Immature natural killer cell (primary cell): ENCODE results near the gene NR6A1. TPM values are rescaled to one million over a fixed set of nuclear protein-coding genes. Genes with fewer than 3 reads are reported as not detected.

ENCODE experiments used
- DNase-seq, 3 donors: peaks; one replicate each; pipeline ENCODE4 v3.0.0; 2022; ENCODE audit warnings: mixed read lengths in 1 of 3
- H3K27ac Mint-ChIP-seq, 6 donors: one replicate each; pipeline ENCODE4 v1.8.0; 2020; ENCODE audit warnings: mixed read lengths in 6 of 6, mild to moderate bottlenecking in 5 of 6, inconsistent platforms in 4 of 6, moderate library complexity in 3 of 6
- H3K27me3 Mint-ChIP-seq, 3 donors: one replicate each; pipeline ENCODE4 v1.8.0; 2020 to 2021; ENCODE audit warnings: low read depth in 3 of 3, mild to moderate bottlenecking in 3 of 3, mixed read lengths in 3 of 3, moderate library complexity in 3 of 3, inconsistent platforms in 1 of 3
- H3K36me3 Mint-ChIP-seq, 3 donors: one replicate each; pipeline ENCODE4 v1.8.0; 2020; ENCODE audit warnings: mixed read lengths in 3 of 3, inconsistent platforms in 2 of 3, mild to moderate bottlenecking in 2 of 3
- H3K4me1 Mint-ChIP-seq, 2 donors: one replicate each; pipeline ENCODE4 v1.8.0; 2020; ENCODE audit warnings: inconsistent platforms in 2 of 2, mild to moderate bottlenecking in 2 of 2, mixed read lengths in 2 of 2, moderate library complexity in 1 of 2
- H3K4me3 Mint-ChIP-seq, 5 donors: one replicate each; pipeline ENCODE4 v1.8.0; 2020; ENCODE audit warnings: mild to moderate bottlenecking in 5 of 5, mixed read lengths in 5 of 5, inconsistent platforms in 3 of 5, moderate library complexity in 3 of 5
- H3K9me3 Mint-ChIP-seq, 6 donors: one replicate each; pipeline ENCODE4 v1.8.0; 2020; ENCODE audit warnings: mild to moderate bottlenecking in 6 of 6, mixed read lengths in 6 of 6, inconsistent platforms in 4 of 6, moderate library complexity in 3 of 6
- polyA plus RNA-seq, 3 donors: library from polyadenylated mRNA; unstranded; fragments of 300-500 nt; fragmentation: Illumina TruSeq; gene quantifications; one replicate each; pipeline ENCODE4 v1.2.3, GENCODE V29; 2021

Gene NR6A1
- polyA plus RNA-seq, 3 donors from 2014 or later = not detected

GRCh38 chr9:124708074-124708473, 63.0 kb downstream of the NR6A1 start:
- peaks cover 12 to 50% of the 10 kb centered on the region in 2 donors for H3K4me1 Mint-ChIP-seq
- no peaks in the 10 kb centered on the region for H3K9me3 Mint-ChIP-seq
- peaks cover 0 to 11% (median 3%) of the 10 kb centered on the region in 3 donors for H3K36me3 Mint-ChIP-seq
- DNase-seq = no peak
- peak overlapping the region in 4 of 6 donors; percentile 34 to 63 (median 60) for H3K27ac Mint-ChIP-seq
- H3K4me3 Mint-ChIP-seq = no peak overlapping the region
- H3K27me3 Mint-ChIP-seq = peaks cover 0 to 4% (median 0%) of the 10 kb centered on the region in 3 donors

GRCh38 chr9:124707666-124708065, 63.4 kb downstream of the NR6A1 start:
- DNase-seq = no peak
- Mint-ChIP-seq H3K9me3 (no peaks in the 10 kb centered on the region), H3K4me1 (peaks cover 13 to 50% of the 10 kb centered on the region in 2 donors), H3K27me3 (peaks cover 0 to 4% (median 0%) of the 10 kb centered on the region in 3 donors), H3K36me3 (peaks cover 0 to 11% (median 4%) of the 10 kb centered on the region in 3 donors), H3K4me3 (no peak overlapping the region), H3K27ac (peak overlapping the region in 5 of 6 donors; percentile 34 to 82 (median 62))

- peaks cover 0 to 11% (median 6%) of the 10 kb centered on the region in 3 donors for H3K36me3 Mint-ChIP-seq
- DNase-seq = no peak
- no peak overlapping the region for H3K4me3 Mint-ChIP-seq
- H3K27me3 Mint-ChIP-seq = peaks cover 0 to 4% (median 0%) of the 10 kb centered on the region in 3 donors
- peak overlapping the region in 3 of 6 donors; percentile 15 to 34 (median 34) for H3K27ac Mint-ChIP-seq
- peaks cover 10 to 43% of the 10 kb centered on the region in 2 donors for H3K4me1 Mint-ChIP-seq
- no peaks in the 10 kb centered on the region for H3K9me3 Mint-ChIP-seq
Measured at GRCh38 chr9:124706685-124707084, 64.4 kb downstream of the NR6A1 start.

GRCh38 chr9:124699575-124699974, 71.5 kb downstream of the NR6A1 start:
- H3K27ac Mint-ChIP-seq = peak overlapping the region in 5 of 6 donors; percentile 36 to 85 (median 47)
- H3K4me1 Mint-ChIP-seq = peaks cover 32 to 51% of the 10 kb centered on the region in 2 donors
- no peak for DNase-seq
- peaks cover 0 to 2% (median 0%) of the 10 kb centered on the region in 3 donors for H3K27me3 Mint-ChIP-seq
- H3K36me3 Mint-ChIP-seq = peaks cover 0 to 19% (median 7%) of the 10 kb centered on the region in 3 donors
- H3K9me3 Mint-ChIP-seq = no peaks in the 10 kb centered on the region
- no peak overlapping the region for H3K4me3 Mint-ChIP-seq

GRCh38 chr9:124698265-124698664, 72.8 kb downstream of the NR6A1 start:
- H3K4me1 Mint-ChIP-seq = peaks cover 39 to 63% of the 10 kb centered on the region in 2 donors
- H3K36me3 Mint-ChIP-seq = peaks cover 0 to 14% (median 7%) of the 10 kb centered on the region in 3 donors
- no peaks in the 10 kb centered on the region for H3K27me3 Mint-ChIP-seq
- no peak for DNase-seq
- peak overlapping the region in 3 of 6 donors; percentile 17 to 39 (median 36) for H3K27ac Mint-ChIP-seq
- H3K4me3 Mint-ChIP-seq = no peak overlapping the region
- no peaks in the 10 kb centered on the region for H3K9me3 Mint-ChIP-seq

- H3K4me1 Mint-ChIP-seq = peaks cover 38 to 68% of the 10 kb centered on the region in 2 donors
- peaks cover 0 to 14% (median 5%) of the 10 kb centered on the region in 3 donors for H3K36me3 Mint-ChIP-seq
- peak overlapping the region; percentile 17 to 80 (median 53) for H3K27ac Mint-ChIP-seq
- no peaks in the 10 kb centered on the region for H3K9me3 Mint-ChIP-seq
- no peak for DNase-seq
- H3K4me3 Mint-ChIP-seq = peak overlapping the region in 3 of 5 donors; percentile 6 to 10 (median 7)
- H3K27me3 Mint-ChIP-seq = no peaks in the 10 kb centered on the region
Measured at GRCh38 chr9:124697326-124698200, 73.5 kb downstream of the NR6A1 start.

GRCh38 chr9:124696101-124696500, 75.0 kb downstream of the NR6A1 start:
- Mint-ChIP-seq H3K27ac (peak overlapping the region in 4 of 6 donors; percentile 8 to 75 (median 18)), H3K27me3 (peaks cover 0 to 5% (median 0%) of the 10 kb centered on the region in 3 donors), H3K9me3 (no peaks in the 10 kb centered on the region), H3K4me3 (peak overlapping the region; percentile 8 to 58 (median 44)), H3K36me3 (peaks cover 0 to 17% (median 4%) of the 10 kb centered on the region in 3 donors), H3K4me1 (peaks cover 46 to 82% of the 10 kb centered on the region in 2 donors)
- no peak for DNase-seq

GRCh38 chr9:124695280-124695890, 75.7 kb downstream of the NR6A1 start:
- H3K9me3 Mint-ChIP-seq = no peaks in the 10 kb centered on the region
- no peak for DNase-seq
- peaks cover 0 to 17% (median 4%) of the 10 kb centered on the region in 3 donors for H3K36me3 Mint-ChIP-seq
- peaks cover 0 to 5% (median 0%) of the 10 kb centered on the region in 3 donors for H3K27me3 Mint-ChIP-seq
- H3K27ac Mint-ChIP-seq = peak overlapping the region in 1 of 6 donors; percentile 37
- peaks cover 49 to 89% of the 10 kb centered on the region in 2 donors for H3K4me1 Mint-ChIP-seq
- H3K4me3 Mint-ChIP-seq = no peak overlapping the region

GRCh38 chr9:124694414-124695279, 76.5 kb downstream of the NR6A1 start:
- Mint-ChIP-seq H3K4me1 (peaks cover 56 to 94% of the 10 kb centered on the region in 2 donors), H3K4me3 (no peak overlapping the region)

GRCh38 chr9:124693403-124693802, 77.7 kb downstream of the NR6A1 start:
- H3K4me3 Mint-ChIP-seq = no peak overlapping the region
- peaks cover 54 to 94% of the 10 kb centered on the region in 2 donors for H3K4me1 Mint-ChIP-seq
- H3K36me3 Mint-ChIP-seq = peaks cover 2 to 14% (median 4%) of the 10 kb centered on the region in 3 donors
- H3K27ac Mint-ChIP-seq = peak overlapping the region in 3 of 6 donors; percentile 17 to 71 (median 26)
- no peak for DNase-seq
- no peaks in the 10 kb centered on the region for H3K9me3 Mint-ChIP-seq
- H3K27me3 Mint-ChIP-seq = peaks cover 0 to 5% (median 0%) of the 10 kb centered on the region in 3 donors

More at GRCh38 chr9:124694414-124695279, 76.5 kb downstream of the NR6A1 start:
- Mint-ChIP-seq H3K27ac (peak overlapping the region in 5 of 6 donors; percentile 10 to 37 (median 18)), H3K27me3 (peaks cover 0 to 5% (median 0%) of the 10 kb centered on the region in 3 donors), H3K36me3 (peaks cover 0 to 19% (median 4%) of the 10 kb centered on the region in 3 donors), H3K9me3 (no peaks in the 10 kb centered on the region)
- no peak for DNase-seq

- peaks cover 0 to 5% (median 2%) of the 10 kb centered on the region in 3 donors for H3K27me3 Mint-ChIP-seq
- H3K4me3 Mint-ChIP-seq = peak overlapping the region in 1 of 5 donors; percentile 1
- DNase-seq = no peak
- peak overlapping the region; percentile 4 to 54 (median 50) for H3K27ac Mint-ChIP-seq
- peaks cover 0 to 17% (median 8%) of the 10 kb centered on the region in 3 donors for H3K36me3 Mint-ChIP-seq
- peaks cover 59 to 96% of the 10 kb centered on the region in 2 donors for H3K4me1 Mint-ChIP-seq
- no peaks in the 10 kb centered on the region for H3K9me3 Mint-ChIP-seq
Measured at GRCh38 chr9:124688238-124688904, 82.7 kb downstream of the NR6A1 start.

- Mint-ChIP-seq H3K36me3 (peaks cover 0 to 17% (median 8%) of the 10 kb centered on the region in 3 donors), H3K27ac (peak overlapping the region in 4 of 6 donors; percentile 44 to 86 (median 57)), H3K9me3 (no peaks in the 10 kb centered on the region), H3K27me3 (peaks cover 0 to 2% (median 2%) of the 10 kb centered on the region in 3 donors), H3K4me3 (peak overlapping the region in 2 of 5 donors; percentile 10 to 36), H3K4me1 (peaks cover 64 to 97% of the 10 kb centered on the region in 2 donors)
- no peak for DNase-seq
Measured at GRCh38 chr9:124686918-124687317, 84.2 kb downstream of the NR6A1 start.
